Adrenal gland (tissue), 12 donors: Measurements from ENCODE around the gene CEP295NL. TPM values are rescaled to one million over a fixed set of nuclear protein-coding genes. Genes with fewer than 3 reads are reported as not detected.
"Not testable (repeated sequence)": the region's sequence is repeated elsewhere in the genome, so short reads cannot be mapped to it uniquely, and the experiment has no call there.

Source experiments
- DNase-seq, 7 donors: peaks; one replicate each; pipeline ENCODE4 v3.0.0-alpha.2; 2019 to 2020
- H3K27ac ChIP-seq, 5 donors: fragments of 200-600 bp; sonication (generic) in 4 of 5; 1 replicate in 3 of 5; 2 replicates in 2 of 5; pipeline versions ENCODE4 v1.5.1 to v1.8.0; 2016 to 2020; ENCODE audit warnings: mild to moderate bottlenecking in 1 of 5
- H3K27me3 ChIP-seq: fragments of 200-600 bp; 2 replicates; pipeline ENCODE4 v1.8.0; 2021
- H3K36me3 ChIP-seq, 2 donors: fragments of 200-600 bp; replicated peaks in 1 of 2; 1 replicate in 1 of 2; 2 replicates in 1 of 2; pipeline versions ENCODE4 v1.5.1 to v1.8.0; 2018 to 2022
- H3K4me1 ChIP-seq, 2 donors: fragments of 200-600 bp; replicated peaks in 1 of 2; 1 replicate in 1 of 2; 2 replicates in 1 of 2; pipeline versions ENCODE4 v1.5.1 to v1.8.0; 2018 to 2021
- H3K4me3 ChIP-seq, 4 donors: fragments of 200-600 bp; sonication (generic) in 3 of 4; one replicate each; pipeline ENCODE4 v1.5.1; 2016 to 2018
- H3K9me3 ChIP-seq, 3 donors: fragments of 200-600 bp; sonication (generic) in 1 of 3; replicated peaks in 1 of 3; 1 replicate in 2 of 3; 2 replicates in 1 of 3; pipeline versions ENCODE4 v1.5.1 to v1.8.0; 2016 to 2021
- POLR2A ChIP-seq, 2 donors: fragments of 450-650 bp; IDR thresholded peaks; one replicate each; pipeline ENCODE4 v1.6.1; 2017; ENCODE audit warnings: antibody characterized with exemption in 2 of 2, mild to moderate bottlenecking in 2 of 2, moderate library complexity in 1 of 2
- WGBS, 4 donors: extraction: QIAGEN DNeasy Blood & Tissue Kit in 2 of 4; methylation state at CpG; one replicate each; pipeline versions ENCODE4 v1.1.5 to v1.1.7; 2013 to 2017; 5-methylcytosine and 5-hydroxymethylcytosine counted together
- intact Hi-C, 2 donors: fragments of 100-400 bp; cut with DNase I; formaldehyde crosslinking; loops; one replicate each; pipeline versions ENCODE4 v1.14.1 to v1.15.0; 2022 to 2023
- polyA plus RNA-seq, 3 donors: library from polyadenylated mRNA; stranded (reverse); fragments of 200-250 nt in 2 of 3; fragments of 350-450 nt in 1 of 3; fragmentation: Illumina TruSeq in 1 of 3; extraction: RNeasy Lipid Tissue Mini Kit (QIAGEN cat#74804) in 1 of 3; gene quantifications; one replicate each; pipeline ENCODE4 v1.2.3, GENCODE V29; 2013 to 2014
- total RNA-seq, 9 donors: library from RNA; depleted of rRNA in 4 of 9; stranded (reverse); fragments of >200 nt in 4 of 9; fragments of 120-200 nt in 1 of 9; fragmentation: NEBNext Ultra II Directional in 1 of 9; extraction: Animal tissue kit (Norgen Biotek cat#: 25700) in 1 of 9; gene quantifications; one replicate each; pipeline versions ENCODE4 v1.1.0 to v1.2.4, GENCODE V29; 2013 to 2023
- TF ChIP-seq, protein P1 (sequence below), 6 experiments: fragments of 450-650 bp in 4 of 6; fragments of 200-600 bp in 2 of 6; sonication (generic) in 1 of 6; IDR thresholded peaks; 1 replicate in 5 of 6; 2 replicates in 1 of 6; pipeline versions ENCODE4 v1.5.1 to v1.8.0; 2016 to 2021; ENCODE audit warnings: antibody characterized with exemption in 6 of 6, mild to moderate bottlenecking in 2 of 6, moderate library complexity in 1 of 6
- donor health status: healthy with polysubstance abuse.
- donor health status: Bipolar disorder and iron deficiency.
- donor health status: DM: yes; HTN: yes; CAD: no.
- donor health status: DM: no; HTN: no; CAD: no.
- donor health status: DM: no; HTN: no; CAD: no.
- donor health status: DM: yes; HTN: yes; CAD: no.

Gene CEP295NL
- total and polyA plus RNA-seq, 12 donors: 0.07 to 5.1 (median 0.95) TPM

DNA sequence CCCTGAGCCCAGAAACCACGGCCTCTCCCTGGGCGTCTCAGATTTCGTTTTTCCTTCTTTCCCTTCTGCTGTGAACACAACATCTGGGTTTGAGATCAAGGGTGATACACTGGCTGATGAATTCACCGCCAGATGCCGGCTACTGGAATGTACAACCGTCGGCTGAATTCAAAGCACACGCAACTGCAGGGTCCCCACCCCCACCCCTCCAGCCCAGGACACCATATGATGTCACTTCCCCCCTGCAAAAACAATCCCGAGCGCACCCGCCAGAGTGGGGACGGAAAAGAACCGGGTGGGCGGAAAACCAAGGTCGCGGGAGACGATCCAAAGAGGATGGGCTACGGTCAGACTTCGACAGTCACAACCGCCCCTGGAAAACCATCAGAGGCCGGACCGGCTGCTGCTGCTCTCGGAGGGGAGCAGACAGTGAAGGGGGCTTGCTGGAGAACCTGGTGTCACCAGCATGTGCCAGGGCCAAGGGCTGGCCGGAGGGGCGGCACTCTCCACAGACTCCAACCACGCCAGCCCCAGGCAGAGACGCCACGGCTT, 23.3 kb downstream of the CEP295NL start:
- Histone ChIP-seq H3K36me3 (no peaks in the 10 kb centered on the region), H3K9me3 (no peaks in the 10 kb centered on the region), H3K4me3 (no peak overlapping the region), H3K4me1 (peaks cover 42 to 62% of the 10 kb centered on the region in 2 donors), H3K27ac (peak overlapping the region in 4 of 5 donors; percentile 20 to 92 (median 70)), H3K27me3 (no peaks in the 10 kb centered on the region)
- intact Hi-C loops: no loop called here
- 35 to 74% (median 44%) methylated on average over 12 to 28 of the region's 28 CpGs for whole genome bisulfite sequencing, 4 donors
- TF ChIP-seq, protein P1, sequence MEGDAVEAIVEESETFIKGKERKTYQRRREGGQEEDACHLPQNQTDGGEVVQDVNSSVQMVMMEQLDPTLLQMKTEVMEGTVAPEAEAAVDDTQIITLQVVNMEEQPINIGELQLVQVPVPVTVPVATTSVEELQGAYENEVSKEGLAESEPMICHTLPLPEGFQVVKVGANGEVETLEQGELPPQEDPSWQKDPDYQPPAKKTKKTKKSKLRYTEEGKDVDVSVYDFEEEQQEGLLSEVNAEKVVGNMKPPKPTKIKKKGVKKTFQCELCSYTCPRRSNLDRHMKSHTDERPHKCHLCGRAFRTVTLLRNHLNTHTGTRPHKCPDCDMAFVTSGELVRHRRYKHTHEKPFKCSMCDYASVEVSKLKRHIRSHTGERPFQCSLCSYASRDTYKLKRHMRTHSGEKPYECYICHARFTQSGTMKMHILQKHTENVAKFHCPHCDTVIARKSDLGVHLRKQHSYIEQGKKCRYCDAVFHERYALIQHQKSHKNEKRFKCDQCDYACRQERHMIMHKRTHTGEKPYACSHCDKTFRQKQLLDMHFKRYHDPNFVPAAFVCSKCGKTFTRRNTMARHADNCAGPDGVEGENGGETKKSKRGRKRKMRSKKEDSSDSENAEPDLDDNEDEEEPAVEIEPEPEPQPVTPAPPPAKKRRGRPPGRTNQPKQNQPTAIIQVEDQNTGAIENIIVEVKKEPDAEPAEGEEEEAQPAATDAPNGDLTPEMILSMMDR (IDR thresholded peaks at IDR 0.05): peak in 1 of 6 experiments; percentile 10
- TF ChIP-seq POLR2A (IDR thresholded peaks at IDR 0.05): no peak
- DNase-seq: peak; percentile 36 to 80 (median 54)

DNA sequence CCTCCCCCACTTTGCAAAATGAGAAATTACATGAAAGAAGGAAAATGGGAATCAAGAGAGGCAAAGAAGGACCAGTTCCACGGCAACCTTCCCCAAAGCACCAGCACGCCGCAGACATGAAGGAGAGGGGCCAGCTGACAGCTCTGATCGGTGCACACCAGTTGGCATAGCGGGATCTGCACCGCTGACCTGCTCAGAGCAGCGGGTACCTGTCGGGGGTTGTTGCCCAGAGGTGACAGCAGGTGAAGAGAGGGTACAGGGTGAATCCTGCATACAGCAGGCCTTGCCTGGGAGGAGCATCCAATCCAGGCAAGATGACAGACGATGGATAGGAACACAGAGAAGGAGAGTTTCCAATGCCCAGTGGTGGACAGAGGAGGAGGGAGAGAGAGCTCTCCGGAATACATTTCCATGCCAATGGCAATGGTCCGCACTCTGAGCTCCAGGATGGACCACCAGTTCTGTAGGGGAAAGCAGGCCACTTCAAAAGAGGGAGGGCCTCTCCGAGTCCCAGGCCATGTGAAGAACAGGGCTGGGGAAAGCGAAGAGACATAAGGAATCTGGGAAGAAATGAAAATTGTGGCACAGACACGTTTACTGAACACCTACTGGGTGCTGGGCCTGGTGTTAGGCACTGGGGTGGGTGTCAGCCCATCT, 24.0 kb downstream of the CEP295NL start:
- WGBS, 4 donors: 83 to 88% (median 87%) methylated on average over 14 of the region's 14 CpGs
- Histone ChIP-seq H3K27ac (peak overlapping the region in 4 of 5 donors; percentile 20 to 92 (median 70)), H3K4me3 (no peak overlapping the region), H3K27me3 (no peaks in the 10 kb centered on the region), H3K36me3 (no peaks in the 10 kb centered on the region), H3K9me3 (no peaks in the 10 kb centered on the region), H3K4me1 (peaks cover 35 to 55% of the 10 kb centered on the region in 2 donors)
- TF ChIP-seq, protein P1 (IDR thresholded peaks at IDR 0.05): no peak
- no peak for TF ChIP-seq POLR2A (IDR thresholded peaks at IDR 0.05)
- intact Hi-C loops: no loop called here
- no peak for DNase-seq

DNA sequence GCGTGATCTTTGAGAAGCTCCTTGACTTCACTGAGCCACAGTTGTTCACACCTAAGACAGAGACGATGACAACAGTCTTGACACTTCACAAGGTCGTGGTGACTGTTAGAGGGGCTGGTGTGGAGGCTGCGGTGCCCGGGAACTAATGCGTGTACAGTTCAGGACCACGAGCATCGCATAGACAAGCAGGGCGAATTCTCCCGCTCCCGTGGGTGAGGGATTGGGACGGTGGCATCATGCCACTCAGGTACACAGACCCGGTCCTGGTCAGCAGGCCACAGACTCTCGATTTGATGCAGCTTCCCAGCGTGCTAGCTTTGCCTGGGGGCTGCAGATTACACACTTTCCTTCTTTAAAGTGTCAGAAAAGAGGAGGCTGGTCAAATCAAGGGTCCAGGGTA, 24.7 kb downstream of the CEP295NL start:
- H3K27me3 ChIP-seq: no peaks in the 10 kb centered on the region
- DNase-seq: no peak
- intact Hi-C loops: no loop called here
- H3K4me3 ChIP-seq: no peak overlapping the region
- WGBS, 4 donors: 90 to 94% (median 92%) methylated on average over 11 to 15 of the region's 15 CpGs
- H3K27ac ChIP-seq: peak overlapping the region in 1 of 5 donors; percentile 92
- no peaks in the 10 kb centered on the region for H3K9me3 ChIP-seq
- H3K4me1 ChIP-seq: peaks cover 28 to 47% of the 10 kb centered on the region in 2 donors
- no peaks in the 10 kb centered on the region for H3K36me3 ChIP-seq
- TF ChIP-seq, protein P1 (IDR thresholded peaks at IDR 0.05): no peak
- TF ChIP-seq POLR2A (IDR thresholded peaks at IDR 0.05): no peak

DNA sequence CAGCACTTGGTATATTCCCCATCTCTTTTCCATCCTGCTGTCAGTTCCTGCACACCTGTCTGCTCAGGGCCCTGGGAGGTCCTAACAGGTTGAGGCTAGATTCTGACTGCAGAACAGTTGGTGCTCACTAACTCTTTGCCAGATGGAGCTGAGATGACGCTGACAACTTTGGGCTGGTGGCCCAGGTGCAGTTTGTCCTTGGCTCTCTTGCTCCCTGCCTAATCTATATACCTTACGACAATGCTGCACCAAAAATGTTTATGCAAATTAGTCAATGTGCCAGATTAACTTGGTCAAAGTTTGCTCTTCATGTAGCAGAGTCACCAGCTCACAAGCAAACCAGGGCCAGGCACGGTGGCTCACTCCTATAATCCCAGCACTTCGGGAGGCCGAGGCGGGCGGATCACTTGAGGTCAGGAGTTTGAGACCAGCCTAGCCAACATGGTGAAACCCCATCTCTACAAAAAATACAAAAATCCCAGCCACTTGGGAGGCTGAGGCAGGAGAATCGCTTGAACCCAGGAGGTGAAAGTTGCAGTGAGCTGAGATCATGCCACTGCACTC, 26.0 kb downstream of the CEP295NL start:
- 90 to 97% (median 96%) methylated on average over 8 of the region's 8 CpGs for whole genome bisulfite sequencing, 4 donors

More for the DNA sequence above, 26.0 kb downstream of the CEP295NL start:
- Histone ChIP-seq H3K4me1 (peaks cover 21 to 41% of the 10 kb centered on the region in 2 donors), H3K27ac (peak overlapping the region in 1 of 5 donors; percentile 11)
- intact Hi-C loops, H3K9me3 ChIP-seq, H3K27me3 ChIP-seq, H3K36me3 ChIP-seq, H3K4me3 ChIP-seq, DNase-seq: not testable (repeated sequence)
